ENCODE measurements around the gene TNFAIP8L3. TPM values are rescaled to one million over a fixed set of nuclear protein-coding genes. Genes with fewer than 3 reads are reported as not detected.
A peak's percentile ranks its signal among the peaks of the same experiment; 100 is the strongest.

Gene TNFAIP8L3
- polyA plus RNA-seq, 2 of the 4 experiments (the other 2 are of a cell fraction): 0.26 to 1.8 TPM

- TF ChIP-seq MYC (IDR thresholded peaks at IDR 0.05; ENCODE audit: borderline replicate concordance, low read length): no peak
- no peak for TF ChIP-seq FOSB (CRISPR knock-in tag; IDR thresholded peaks at IDR 0.05)
- TF ChIP-seq ZFP36 (IDR thresholded peaks at IDR 0.05; ENCODE audit: borderline replicate concordance, partially characterized antibody): no peak
- no peak for TF ChIP-seq HMGXB4 (CRISPR knock-in tag; IDR thresholded peaks at IDR 0.05; ENCODE audit: borderline replicate concordance)
- TF ChIP-seq RFX5 (IDR thresholded peaks at IDR 0.05): no peak
- no peak for TF ChIP-seq RNF2 (IDR thresholded peaks at IDR 0.05; ENCODE audit: borderline replicate concordance, low read depth)
- TF ChIP-seq E2F6 (IDR thresholded peaks at IDR 0.05; ENCODE audit: borderline replicate concordance, low read depth): no peak
- TF ChIP-seq NR3C1 (IDR thresholded peaks at IDR 0.05): no peak
- TF ChIP-seq ATOH8 (CRISPR knock-in tag; IDR thresholded peaks at IDR 0.05; ENCODE audit: low read depth): no peak
These were observed 38.5 kb upstream of the TNFAIP8L3 start (continued) for GRCh38 chr15:51133140-51133765.

- peaks cover 13% of the 10 kb centered on the region for H3K4me1 ChIP-seq
- peak in 1 of 2 experiments; percentile 34; a peak in 1 of 4 replicates for TF ChIP-seq CEBPB (IDR thresholded peaks at IDR 0.05)
- TF ChIP-seq CBX2 (IDR thresholded peaks at IDR 0.05; ENCODE audit: borderline replicate concordance, low read depth): no peak
- peak; percentile 68 to 69 for TF ChIP-seq RAD21 (conservative IDR thresholded peaks at IDR 0.05 in 1 of 2, IDR thresholded peaks at IDR 0.05 in 1 of 2)
- TF ChIP-seq EP300 (IDR thresholded peaks at IDR 0.05): no peak
- TF ChIP-seq SMC3 (IDR thresholded peaks at IDR 0.05): peak; percentile 83
- TF ChIP-seq FOSL2 (IDR thresholded peaks at IDR 0.05): no peak
- TF ChIP-seq FOSL2 (CRISPR knock-in tag; IDR thresholded peaks at IDR 0.05): peak; percentile 48; the same call in 1 of the 2 replicates
- peak; percentile 93; the same call in 1 of the 2 replicates for TF ChIP-seq FOXS1 (CRISPR knock-in tag; IDR thresholded peaks at IDR 0.05)
- peak; percentile 49; the same call in 1 of the 2 replicates for TF ChIP-seq MYC (IDR thresholded peaks at IDR 0.05; ENCODE audit: borderline replicate concordance, low read length)
- TF ChIP-seq CTCF (IDR thresholded peaks at IDR 0.05): peak; percentile 86
- no peak overlapping the region for H3K4me3 ChIP-seq
- ATAC-seq: peak; percentile 74 to 89
- POLR2A ChIA-PET: no interaction called here
- WGBS (ENCODE audit: missing lambda C conversion rate): 12% methylated on average over 6 of the region's 6 CpGs
- DNase-seq (ENCODE audit: low read depth in 1 of 2, low spot score in 1 of 2): peak; percentile 55 to 69
- H3K27ac ChIP-seq: peak overlapping the region; percentile 54 to 57
- no peak for FAIRE-seq
- H3K9me3 ChIP-seq: no peaks in the 10 kb centered on the region
- peak overlapping the region; percentile 47 for H3K4me2 ChIP-seq
- CTCF ChIA-PET: interaction anchor here (0.6 to 3.5 kb wide), 30 partner anchors 8 to 270 kb away, joined by 3 to 16 read pairs (median 4); no protein-coding TSS in a partner anchor
These were observed 37.9 kb upstream of the TNFAIP8L3 start for GRCh38 chr15:51132384-51133139.
